IMR-90 (cell line): ENCODE measurements around the gene SEMA4B.

Source experiments
- BHLHE40 ChIP-seq: fragments of 150-350 bp; IDR thresholded peaks from 2 replicates; pipeline ENCODE4 v1.6.1; 2016; ENCODE audit warnings: mild to moderate bottlenecking, low read depth, low read length
- CEBPB ChIP-seq: IDR thresholded peaks from 2 replicates; pipeline ENCODE4 v1.6.1; 2012; ENCODE audit warnings: low read depth, low read length, improper control_type of control experiment
- CHD1 ChIP-seq: IDR thresholded peaks from 2 replicates; pipeline ENCODE4 v1.6.1; 2012; ENCODE audit warnings: low read depth, low read length, improper control_type of control experiment
- CTCF ChIP-seq: conservative IDR thresholded peaks from 2 replicates; pipeline ENCODE4 v1.5.1; 2012; ENCODE audit warnings: mild to moderate bottlenecking, low read depth, low read length, improper control_type of control experiment
- ELK1 ChIP-seq: fragments of 150-350 bp; IDR thresholded peaks from 2 replicates; pipeline ENCODE4 v1.6.1; 2016; ENCODE audit warnings: low read depth, mild to moderate bottlenecking, low read length, moderate library complexity, borderline replicate concordance
- FOS ChIP-seq: fragments of 150-350 bp; IDR thresholded peaks from 2 replicates; pipeline ENCODE4 v1.6.1; 2016; ENCODE audit warnings: low read depth, low read length
- MAFK ChIP-seq: IDR thresholded peaks from 2 replicates; pipeline ENCODE4 v1.6.1; 2012; ENCODE audit warnings: low read depth, low read length, improper control_type of control experiment
- MAZ ChIP-seq: IDR thresholded peaks from 2 replicates; pipeline ENCODE4 v1.6.1; 2012; ENCODE audit warnings: low read depth, mild to moderate bottlenecking, low read length, improper control_type of control experiment, moderate library complexity, borderline replicate concordance
- MXI1 ChIP-seq: IDR thresholded peaks from 2 replicates; pipeline ENCODE4 v1.6.1; 2012; ENCODE audit warnings: low read depth, mild to moderate bottlenecking, low read length, moderate library complexity, borderline replicate concordance
- POLR2A ChIP-seq: IDR thresholded peaks from 2 replicates; pipeline ENCODE4 v1.6.1; 2012; ENCODE audit warnings: mild to moderate bottlenecking, low read depth, low read length
- RCOR1 ChIP-seq: IDR thresholded peaks from 2 replicates; pipeline ENCODE4 v1.6.1; 2012; ENCODE audit warnings: mild to moderate bottlenecking, low read length, improper control_type of control experiment; ENCODE audit not compliant: insufficient replicate concordance
- RFX5 ChIP-seq: IDR thresholded peaks from 2 replicates; pipeline ENCODE4 v1.8.0; 2012; ENCODE audit warnings: low read depth, mild to moderate bottlenecking, low read length, moderate library complexity
- SMC3 ChIP-seq: fragments of 150-350 bp; IDR thresholded peaks from 2 replicates; pipeline ENCODE4 v1.6.1; 2016; ENCODE audit warnings: low read depth, mild to moderate bottlenecking, antibody characterized with exemption, low read length, moderate library complexity
- USF2 ChIP-seq: fragments of 150-350 bp; IDR thresholded peaks from 2 replicates; pipeline ENCODE4 v1.6.1; 2017; ENCODE audit warnings: mild to moderate bottlenecking, antibody characterized with exemption, low read length, low read depth

GRCh38 chr15:90181776-90182175 lies 19.4 kb upstream of the SEMA4B start:
- TF ChIP-seq CTCF (no peak), CHD1 (no peak), USF2 (no peak), RFX5 (no peak), MAFK (no peak), BHLHE40 (no peak), RCOR1 (no peak), FOS (no peak), POLR2A (no peak), ELK1 (no peak), SMC3 (no peak), MXI1 (no peak), CEBPB (no peak), MAZ (no peak)
